Ovary (tissue), 3 donors: Measurements from ENCODE around the gene ZBTB34.

Experiments
- CTCF ChIP-seq, 3 donors: fragments of 450-650 bp in 2 of 3; fragments of 200-600 bp in 1 of 3; IDR thresholded peaks; one replicate each; pipeline versions ENCODE4 v1.5.1 to v1.8.0; 2016 to 2022; ENCODE audit warnings: antibody characterized with exemption in 3 of 3, mild to moderate bottlenecking in 1 of 3
- POLR2A ChIP-seq: fragments of 450-650 bp; IDR thresholded peaks from one replicate; pipeline ENCODE4 v1.6.1; 2017; ENCODE audit warnings: antibody characterized with exemption, mild to moderate bottlenecking, moderate library complexity
- donor health status: DM: no; HTN: no; CAD: no.

GRCh38 chr9:126836216-126836615, 24.2 kb upstream of the ZBTB34 start:
- TF ChIP-seq POLR2A (no peak), CTCF (IDR thresholded peaks at IDR 0.05) (no peak)
